Stimulated activated CD8-positive, alpha-beta memory T cell treated with anti-CD3 and anti-CD28 coated beads, Interleukin-12 subunit alpha, Interleukin-12 subunit beta, amount 100 ng/mL, for 24 hours (primary cell): ENCODE measurements around the gene KRT74.

Experiments used
- DNase-seq: peaks from one replicate; pipeline ENCODE4 v3.0.0-alpha.2; 2020; ENCODE audit errors: extremely low read depth

The KRT74 gene

GRCh38 chr12:52573306-52573705 lies 337 bp downstream of the KRT74 start:
- no peak for DNase-seq

- no peak for DNase-seq
Measured at GRCh38 chr12:52570511-52570910, 3.1 kb downstream of the KRT74 start.

- DNase-seq = no peak
Measured at GRCh38 chr12:52568111-52568510, 5.5 kb downstream of the KRT74 start.

GRCh38 chr12:52566847-52567291 lies 6.8 kb downstream of the KRT74 start:
- peak; percentile 11 for DNase-seq

- DNase-seq = no peak
Measured at GRCh38 chr12:52564582-52564981, 9.1 kb downstream of the KRT74 start.

- DNase-seq = no peak
Measured at GRCh38 chr12:52561880-52562449, 11.7 kb downstream of the KRT74 start.

- DNase-seq = no peak
Measured at GRCh38 chr12:52559979-52560378, 13.7 kb downstream of the KRT74 start.

GRCh38 chr12:52558781-52559445 lies 14.7 kb downstream of the KRT74 start:
- DNase-seq = no peak

GRCh38 chr12:52557476-52557875 lies 16.2 kb downstream of the KRT74 start:
- DNase-seq = no peak

- no peak for DNase-seq
Measured at GRCh38 chr12:52555577-52555976, 18.1 kb downstream of the KRT74 start.

GRCh38 chr12:52552681-52553195 lies 20.9 kb downstream of the KRT74 start, which contains the start of gene KRT71:
Gene KRT71, minus strand, starts transcription at chr12:52553145. Its CDS starts 68 bp downstream, at chr12:52553077.
- no peak for DNase-seq

- DNase-seq = no peak
Measured at GRCh38 chr12:52552055-52552454, 21.6 kb downstream of the KRT74 start.

GRCh38 chr12:52551216-52551865 lies 22.3 kb downstream of the KRT74 start:
- no peak for DNase-seq

GRCh38 chr12:52546126-52546525 lies 27.5 kb downstream of the KRT74 start:
- DNase-seq = no peak

GRCh38 chr12:52543985-52544883 lies 29.4 kb downstream of the KRT74 start:
- DNase-seq = no peak

- no peak for DNase-seq
Measured at GRCh38 chr12:52542785-52543318, 30.8 kb downstream of the KRT74 start.

- DNase-seq = no peak
Measured at GRCh38 chr12:52542157-52542556, 31.5 kb downstream of the KRT74 start.

- DNase-seq = no peak
Measured at GRCh38 chr12:52541709-52542108, 31.9 kb downstream of the KRT74 start.

GRCh38 chr12:52540531-52540930 lies 33.1 kb downstream of the KRT74 start:
- no peak for DNase-seq

GRCh38 chr12:52539821-52540173 lies 33.8 kb downstream of the KRT74 start:
- DNase-seq = no peak

GRCh38 chr12:52539083-52539820 lies 34.4 kb downstream of the KRT74 start:
- DNase-seq = no peak
